GM21717 (cell line): Measurements from ENCODE around the gene FARP1.
"Not testable (repeated sequence)": the region's sequence is repeated elsewhere in the genome, so short reads cannot be mapped to it uniquely, and the experiment has no call there.

Experiments used
- ATAC-seq: cut with Tn5 transposase; IDR thresholded peaks from one replicate; pipeline ENCODE4 v1.9.1; 2021; ENCODE audit warnings: mild to moderate bottlenecking, moderate library complexity; ENCODE audit not compliant: unreplicated experiment

FARP1 gene

DNA sequence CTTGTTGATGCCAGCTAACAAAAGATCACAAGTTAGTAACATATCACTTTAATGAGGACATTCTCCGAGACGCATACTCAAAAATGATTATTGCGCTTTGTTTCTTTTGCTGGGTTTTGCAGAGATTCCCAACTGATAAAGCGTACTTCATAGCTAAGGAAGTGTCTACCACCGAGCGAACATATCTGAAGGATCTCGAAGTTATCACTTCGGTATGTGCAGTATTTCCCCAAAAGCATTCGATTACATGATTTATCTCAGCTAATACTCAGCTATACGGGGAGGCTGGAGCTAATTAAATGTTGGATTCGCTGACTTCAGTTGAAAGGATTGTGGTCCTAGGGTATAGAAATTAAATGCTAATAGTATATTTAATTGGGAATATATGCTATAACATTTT, 267.7 kb downstream of the FARP1 start:
- no peak for ATAC-seq

DNA sequence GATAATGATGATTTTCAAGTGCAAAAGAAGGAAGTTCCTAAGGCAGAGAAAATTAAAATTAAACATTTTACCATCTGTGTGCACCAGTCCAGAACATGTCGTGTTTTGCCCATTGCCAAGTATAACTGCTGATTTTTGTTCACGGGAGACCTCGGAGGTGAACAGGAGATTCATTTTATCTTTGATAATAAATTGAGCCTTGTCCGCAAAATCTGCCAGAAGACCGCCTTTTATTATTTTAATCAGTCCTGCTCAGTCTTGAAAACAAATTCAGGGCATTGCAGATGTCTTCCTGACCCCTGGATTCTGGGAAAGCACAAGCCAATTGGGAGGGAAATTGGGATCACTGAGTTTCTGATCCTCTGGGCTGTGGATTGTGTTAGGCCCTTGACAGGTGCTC, 268.1 kb downstream of the FARP1 start:
- ATAC-seq, result no peak

DNA sequence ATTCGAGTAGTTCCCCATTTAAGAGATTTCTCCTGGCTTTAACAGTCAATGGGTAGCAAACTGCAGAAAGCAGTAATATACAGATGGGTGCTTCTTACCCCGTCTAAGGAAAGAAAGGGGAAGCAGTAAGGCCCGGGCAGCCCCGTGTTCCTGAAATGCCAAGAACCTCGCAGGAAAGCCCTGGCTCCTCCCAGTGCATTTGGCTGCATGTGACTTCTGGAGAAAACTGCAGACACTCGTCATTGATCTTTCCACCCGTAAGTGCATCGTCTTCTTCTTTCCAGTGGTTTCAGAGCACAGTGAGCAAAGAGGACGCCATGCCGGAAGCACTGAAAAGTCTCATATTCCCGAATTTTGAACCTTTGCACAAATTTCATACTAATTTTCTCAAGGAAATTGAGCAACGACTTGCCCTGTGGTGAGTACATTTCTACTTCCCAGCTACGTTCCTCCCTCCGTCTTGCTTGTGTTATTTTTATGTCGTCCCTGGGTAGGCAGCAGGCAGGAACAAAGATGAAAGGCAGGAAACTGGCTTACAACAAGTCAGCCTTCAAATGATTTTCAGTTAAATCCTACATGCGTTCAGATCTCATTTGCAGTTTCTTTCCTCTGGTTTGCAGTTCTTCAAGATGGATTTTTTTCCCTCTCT, 268.8 kb downstream of the FARP1 start:
- no peak for ATAC-seq

DNA sequence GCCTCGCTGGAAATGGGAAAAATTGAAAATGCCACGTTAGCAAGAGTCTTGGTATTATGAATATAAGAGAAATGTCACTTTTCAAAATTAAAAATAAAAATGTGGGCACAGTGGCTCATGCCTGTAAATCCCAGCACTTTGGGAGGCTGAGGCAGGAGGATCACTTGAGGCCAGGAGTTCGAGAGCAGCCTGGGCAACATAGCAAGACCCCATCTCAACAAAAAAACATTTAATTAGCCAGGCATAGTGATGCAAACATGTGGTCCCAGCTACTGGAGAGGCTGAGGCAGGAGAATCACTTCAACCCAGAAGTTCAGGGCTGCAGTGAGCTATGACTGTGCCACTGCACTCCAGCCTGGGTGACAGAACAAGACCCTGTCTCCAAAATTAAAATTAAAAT, 270.4 kb downstream of the FARP1 start:
- not testable (repeated sequence) for ATAC-seq

DNA sequence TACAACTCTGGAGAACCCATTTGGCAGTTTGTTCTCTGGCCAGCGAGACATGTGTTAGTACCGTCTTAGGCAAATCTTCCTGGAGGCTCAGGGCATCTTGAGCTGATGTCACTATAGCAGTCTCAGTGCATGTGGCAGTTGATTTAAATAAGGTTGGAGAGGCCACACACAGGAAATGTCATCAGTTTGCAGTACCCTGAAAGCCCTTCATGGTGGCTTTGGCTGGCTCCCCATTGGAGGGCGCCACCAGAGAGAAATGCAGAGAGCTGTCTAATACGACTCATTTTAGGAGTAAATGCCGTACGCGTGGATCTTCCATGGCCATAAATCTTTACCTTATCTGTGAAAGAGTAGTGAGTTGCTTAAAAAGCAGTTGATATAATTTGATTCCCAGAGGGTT, 270.9 kb downstream of the FARP1 start:
- no peak for ATAC-seq

DNA sequence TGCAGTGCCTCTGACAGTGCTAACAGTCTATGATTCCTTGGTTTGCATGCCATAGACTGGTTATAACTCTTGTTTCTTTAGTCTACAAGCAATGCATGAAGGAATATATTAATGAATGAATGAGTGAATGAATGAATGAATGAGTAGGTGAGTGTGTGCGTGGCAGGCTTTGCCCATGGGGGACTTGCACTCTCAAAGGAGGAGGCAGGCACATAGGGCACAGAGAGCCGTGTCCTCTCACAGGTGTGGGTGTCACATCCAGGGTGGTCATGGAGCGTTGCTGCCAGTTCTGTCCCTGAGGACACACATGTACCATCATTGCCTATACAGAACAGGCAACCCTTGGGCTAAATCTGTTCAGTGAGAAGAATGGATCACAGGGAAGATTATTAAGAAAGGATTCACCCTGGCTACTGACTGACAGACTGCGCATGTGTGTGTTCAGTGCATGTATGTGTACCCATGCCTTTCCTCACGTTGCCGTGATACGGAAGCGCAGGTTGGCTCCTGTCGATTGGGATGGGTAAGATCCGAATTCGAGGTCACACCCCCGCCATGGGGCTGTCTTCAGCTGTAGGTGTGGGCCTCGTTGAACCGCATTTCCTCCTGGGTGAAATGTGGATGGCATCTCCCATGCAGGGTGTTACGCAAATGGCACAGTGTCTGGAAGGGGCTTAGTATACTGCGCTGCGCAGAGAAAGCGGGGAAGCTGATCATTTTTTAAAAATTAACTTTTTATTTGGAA, 272.6 kb downstream of the FARP1 start:
- ATAC-seq, result no peak

DNA sequence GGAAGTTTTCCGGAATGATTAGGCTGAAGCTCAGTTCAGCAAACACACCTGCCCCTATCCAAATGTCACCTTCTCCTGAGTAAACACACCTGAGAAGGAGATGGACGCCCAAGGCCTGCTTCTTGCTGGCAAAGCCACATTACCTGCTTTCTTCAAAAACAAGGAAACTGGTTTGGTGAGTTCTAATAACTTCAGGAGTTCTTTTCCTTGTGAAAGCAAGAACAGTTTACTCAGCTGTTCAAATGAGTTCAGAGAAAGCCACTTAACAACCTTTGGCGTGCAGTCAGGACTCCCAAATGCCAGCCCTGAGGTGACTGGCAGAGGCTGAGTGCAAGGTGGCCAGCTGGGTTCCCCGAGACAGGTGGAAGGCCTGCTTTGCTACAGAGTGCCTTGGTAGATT, 273.5 kb downstream of the FARP1 start:
- ATAC-seq, result no peak

DNA sequence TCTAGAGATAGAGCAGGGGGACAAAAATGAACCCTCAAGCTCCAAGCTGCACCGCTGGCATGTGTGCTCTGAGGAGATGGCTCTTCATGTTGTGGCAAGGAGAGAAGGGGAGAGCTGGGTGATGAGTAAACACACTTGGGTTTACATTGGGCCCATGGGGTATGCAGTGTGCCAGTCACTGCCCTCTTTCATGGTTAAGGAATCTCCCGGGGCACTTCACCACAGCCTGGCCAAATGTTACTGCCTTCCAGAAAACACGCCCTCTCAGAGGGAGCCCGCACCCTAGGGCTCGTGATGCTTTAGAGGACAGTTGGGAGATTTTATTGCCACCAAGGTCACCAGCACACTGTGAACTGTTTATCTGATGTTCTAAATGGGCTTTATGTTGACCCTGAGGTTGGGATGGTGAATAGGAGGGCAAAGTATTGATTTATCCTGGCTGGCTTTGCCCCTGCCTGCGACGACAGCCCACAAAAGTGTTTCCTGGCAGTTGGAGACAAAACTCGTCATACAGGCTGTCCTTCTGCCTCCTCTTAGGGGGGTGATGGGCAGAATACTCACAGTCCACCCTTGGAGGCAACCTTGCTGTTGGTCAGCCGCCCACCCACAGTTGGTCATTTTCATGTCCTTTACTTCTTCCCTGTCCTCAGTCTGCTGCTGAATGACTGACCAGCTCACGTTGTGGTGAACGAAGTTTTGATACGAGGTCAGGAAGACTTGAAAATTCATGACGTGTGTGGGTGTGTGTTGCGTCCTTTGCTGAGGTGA, 277.1 kb downstream of the FARP1 start:
- ATAC-seq, result no peak

DNA sequence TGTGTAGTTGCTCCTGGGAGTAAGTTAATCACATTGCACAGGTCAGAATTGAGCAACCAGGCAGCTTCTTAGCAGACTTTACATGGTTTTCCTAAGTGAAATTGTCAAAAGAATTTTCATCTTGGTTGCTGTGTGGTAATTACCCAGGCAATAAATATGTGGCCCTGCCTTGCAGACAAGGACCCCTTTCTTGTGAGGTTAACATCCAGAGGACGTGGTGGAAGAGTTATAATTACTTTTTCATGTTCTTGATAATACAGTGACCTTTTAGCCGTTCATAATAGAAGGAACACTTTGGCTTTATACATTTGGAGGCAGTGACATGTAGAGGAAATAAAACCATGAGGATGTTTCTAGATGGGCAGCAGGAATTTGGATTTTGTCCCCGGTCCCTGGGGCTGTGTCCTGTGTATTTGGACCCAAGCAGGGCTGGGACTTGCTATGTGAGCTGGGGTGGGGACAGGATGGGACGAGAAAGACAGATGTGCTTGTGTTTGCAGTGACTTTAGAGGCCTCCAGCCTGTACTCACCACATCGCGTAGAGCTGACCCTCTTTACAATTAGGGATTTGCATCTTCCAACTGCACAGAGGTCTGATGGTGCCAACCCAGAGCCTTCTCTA, 277.8 kb downstream of the FARP1 start:
- ATAC-seq, result no peak

DNA sequence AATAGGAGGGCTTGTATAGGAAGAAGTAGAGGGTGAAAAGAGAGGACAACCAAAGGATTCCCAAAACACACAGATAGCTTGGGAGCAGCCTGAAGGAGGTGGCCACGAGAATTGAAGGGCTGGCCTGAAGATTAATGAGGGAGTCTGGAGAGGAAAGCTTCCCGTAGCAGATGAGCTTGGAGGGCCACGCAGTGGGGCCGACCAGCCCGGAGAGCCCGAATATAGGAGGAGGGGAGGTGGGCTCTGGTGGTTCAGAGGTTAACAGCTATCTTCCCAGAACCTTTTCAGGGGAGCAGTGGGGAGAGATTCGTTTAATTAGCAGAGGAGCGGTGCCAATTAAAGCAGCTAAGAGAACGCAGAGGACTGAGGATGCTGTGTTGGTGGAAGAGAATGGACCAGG, 279.2 kb downstream of the FARP1 start:
- ATAC-seq, result no peak

DNA sequence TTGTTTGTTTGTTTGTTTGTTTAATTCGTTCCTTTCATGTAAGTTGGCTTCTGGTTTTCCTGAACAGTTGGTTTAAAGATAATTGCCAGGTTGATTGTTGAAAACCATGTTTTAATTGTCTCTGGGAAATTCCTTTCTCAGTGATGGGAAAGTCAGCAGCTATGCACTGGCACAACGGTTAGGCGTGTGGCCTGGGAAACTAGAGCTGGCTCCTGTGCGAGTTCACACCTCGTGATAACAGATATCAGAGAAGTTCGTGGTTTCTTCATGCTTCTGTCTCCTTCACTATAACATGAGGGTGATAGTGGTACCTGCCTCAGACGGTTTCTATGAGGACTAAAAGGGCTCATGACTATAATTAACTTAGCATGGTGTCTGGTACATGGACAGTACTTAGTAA, 280.5 kb downstream of the FARP1 start:
- ATAC-seq, result no peak

DNA sequence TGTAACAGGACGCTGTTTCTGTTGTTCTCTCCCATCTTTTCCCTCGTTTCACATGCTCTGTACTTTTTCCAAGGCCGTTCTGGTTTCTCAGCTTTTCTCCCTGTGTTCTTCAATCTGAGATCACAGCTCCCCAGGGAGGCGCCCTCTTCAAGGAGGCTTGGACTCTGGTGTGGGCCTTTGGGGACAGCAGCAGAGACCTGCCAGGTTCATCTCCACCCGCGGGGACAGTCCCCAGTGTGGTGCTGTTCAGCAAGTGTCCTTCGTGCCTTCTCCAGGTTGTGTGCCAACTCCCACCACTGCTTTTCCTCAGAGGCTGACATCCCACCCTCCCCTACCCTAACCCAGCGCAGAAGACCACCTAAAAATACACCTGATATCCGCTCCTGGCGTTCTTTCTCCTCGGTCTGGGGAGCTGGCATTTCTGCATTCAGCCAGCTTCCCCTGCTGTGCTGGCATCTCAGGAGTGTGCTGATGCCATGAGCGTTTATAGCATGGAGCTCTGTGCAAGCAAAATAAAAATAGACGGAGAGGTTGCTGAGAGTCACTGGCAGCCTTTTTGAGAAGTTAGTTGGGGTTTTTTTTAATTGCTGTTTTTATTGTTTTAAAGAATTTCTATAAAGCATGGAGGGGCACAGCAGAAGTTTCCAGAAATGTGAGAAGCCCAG, 284.6 kb downstream of the FARP1 start:
- no peak for ATAC-seq

DNA sequence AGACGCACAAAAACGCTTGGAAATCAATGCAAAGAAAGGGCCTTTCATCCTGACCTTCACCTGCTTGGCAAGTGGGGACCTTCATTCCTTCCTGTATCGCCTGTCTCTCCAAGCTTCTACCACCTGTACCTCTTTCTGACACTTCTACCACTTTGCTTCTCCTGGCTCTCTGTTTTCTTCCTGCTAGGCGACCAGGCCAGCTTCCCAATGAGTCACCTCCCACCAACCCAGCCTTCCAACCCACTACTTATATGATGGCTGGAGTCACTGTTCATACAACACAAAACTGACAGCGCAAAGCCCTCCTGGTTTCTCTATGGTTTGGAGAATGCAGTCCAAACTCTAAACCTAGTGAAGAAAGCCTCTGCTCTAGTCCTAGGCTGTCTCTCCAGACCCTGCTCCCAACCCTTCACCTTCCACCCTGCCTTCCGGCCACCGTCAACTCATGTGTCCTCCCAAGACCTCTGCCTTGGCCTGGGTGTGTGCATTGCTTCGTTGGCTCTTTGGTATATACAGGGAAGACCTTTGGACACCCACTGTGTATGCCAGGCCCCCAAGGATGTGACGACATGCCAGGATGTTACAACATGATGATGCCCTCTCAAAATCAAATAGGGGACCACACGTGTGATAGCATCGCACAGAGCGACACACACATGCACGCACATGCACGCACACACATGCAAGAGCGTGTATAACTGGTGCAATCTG, 285.5 kb downstream of the FARP1 start:
- no peak for ATAC-seq

DNA sequence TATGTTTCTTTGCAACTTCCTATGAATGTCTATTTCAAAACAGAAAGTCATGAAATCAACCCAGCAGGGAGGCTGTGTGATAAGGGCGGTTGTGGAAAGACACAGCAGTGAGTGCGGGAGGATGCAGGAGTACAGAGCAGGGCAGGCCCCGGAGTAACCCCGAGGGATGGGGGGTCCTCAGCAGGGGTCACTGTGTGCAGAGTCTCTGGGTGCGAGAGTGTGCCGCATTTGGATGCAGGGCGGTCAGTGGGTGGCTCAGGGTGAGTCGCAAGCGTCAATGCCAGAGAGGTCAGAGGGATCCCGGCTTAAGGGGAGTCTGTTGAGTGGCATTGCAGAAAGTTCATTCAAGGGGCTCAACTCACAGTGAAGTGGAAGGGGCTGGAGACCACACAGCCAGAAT, 286.2 kb downstream of the FARP1 start:
- no peak for ATAC-seq

DNA sequence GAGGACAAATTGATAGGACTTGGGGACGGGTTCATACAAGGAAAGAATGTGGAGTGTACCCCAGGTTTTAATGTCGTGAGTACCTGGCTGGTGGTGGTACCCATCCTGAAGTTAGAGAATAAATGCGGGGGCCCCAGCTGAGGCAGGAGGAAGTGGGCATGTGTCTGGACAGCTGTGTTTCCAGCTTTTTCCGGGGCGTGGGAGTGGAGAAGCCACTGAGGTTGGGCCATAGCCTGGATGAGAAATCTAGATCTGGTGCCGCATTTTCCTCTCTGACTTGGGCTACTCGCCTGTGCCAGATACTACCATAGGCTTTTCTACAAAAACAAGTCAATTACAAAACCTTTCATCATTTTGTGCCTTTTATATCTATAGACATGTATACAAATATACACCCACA, 286.6 kb downstream of the FARP1 start:
- ATAC-seq, result no peak

DNA sequence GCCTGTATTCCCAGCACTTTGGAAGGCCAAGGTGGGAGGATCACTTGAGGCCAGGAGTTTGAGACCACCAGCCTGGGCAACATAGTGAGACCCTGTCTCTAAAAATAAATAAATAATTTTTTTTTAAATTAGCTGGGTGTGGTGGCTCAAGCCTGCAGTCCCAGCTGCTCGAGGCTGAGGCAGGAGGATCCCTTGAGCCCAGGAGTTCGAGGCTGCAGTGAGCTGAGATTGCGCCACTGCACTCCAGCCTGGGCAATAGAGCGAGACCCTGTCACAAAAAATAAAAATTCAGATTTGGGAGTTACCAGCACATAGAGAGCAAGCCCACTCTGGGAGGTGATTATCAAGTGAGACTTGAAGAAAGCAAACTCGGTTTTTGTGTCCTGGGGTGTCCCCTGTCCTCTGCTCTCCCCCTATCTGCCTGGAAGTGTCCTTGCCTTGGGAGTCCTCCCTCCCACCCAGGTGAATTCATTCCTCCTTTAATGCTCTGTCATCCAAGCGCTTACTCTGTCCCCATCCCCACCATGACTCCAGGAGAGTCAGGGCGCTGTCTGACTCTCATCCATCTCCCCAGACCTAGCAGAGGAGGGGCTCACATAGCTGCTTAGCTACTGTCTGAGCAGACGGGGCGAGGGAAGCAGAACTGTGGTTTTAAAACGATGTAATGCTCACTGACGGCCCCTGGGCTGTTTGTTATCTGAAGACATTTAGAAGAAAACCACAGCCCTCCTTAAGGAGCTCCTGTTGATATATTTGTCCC, 287.3 kb downstream of the FARP1 start:
- ATAC-seq, result no peak

DNA sequence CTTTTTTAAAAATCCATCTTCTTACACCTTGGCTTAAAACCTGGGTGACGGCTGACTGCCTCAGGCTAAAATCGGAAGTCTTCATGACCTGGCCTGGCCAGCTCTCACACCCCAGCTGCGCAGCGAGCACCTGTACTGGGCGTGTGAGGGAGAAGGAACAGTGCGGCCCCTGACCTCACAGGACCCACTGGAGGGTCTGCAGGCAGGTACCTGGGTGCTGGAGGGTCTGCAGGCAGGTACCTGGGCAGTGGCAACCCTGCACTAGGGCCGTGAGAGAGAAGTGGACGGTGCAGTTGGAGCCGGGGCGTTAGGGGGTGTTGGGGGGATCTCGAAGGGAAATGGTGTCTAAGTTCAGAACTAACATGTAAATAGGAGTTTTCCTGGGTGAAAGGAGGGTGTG, 289.7 kb downstream of the FARP1 start:
- no peak for ATAC-seq

DNA sequence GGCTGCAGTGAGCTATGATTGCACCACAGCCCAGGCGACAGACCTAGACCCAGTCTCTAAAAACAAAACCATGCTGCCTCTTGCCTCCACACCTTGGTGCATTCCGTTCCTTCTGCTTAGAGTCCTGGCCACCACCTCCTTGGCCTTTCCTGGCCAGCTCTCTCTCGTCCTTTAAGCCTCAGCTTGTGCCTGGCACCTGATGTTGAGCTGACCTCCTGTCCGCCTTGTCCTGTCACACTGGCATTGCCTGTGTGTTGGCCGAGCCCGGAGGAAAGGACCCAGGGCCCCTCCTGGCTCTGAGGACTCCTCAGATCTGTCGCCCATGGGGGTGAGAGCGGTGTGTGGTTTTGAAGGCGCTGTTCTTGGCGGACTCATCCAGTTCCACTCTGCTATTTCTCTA, 290.8 kb downstream of the FARP1 start:
- ATAC-seq, result no peak

DNA sequence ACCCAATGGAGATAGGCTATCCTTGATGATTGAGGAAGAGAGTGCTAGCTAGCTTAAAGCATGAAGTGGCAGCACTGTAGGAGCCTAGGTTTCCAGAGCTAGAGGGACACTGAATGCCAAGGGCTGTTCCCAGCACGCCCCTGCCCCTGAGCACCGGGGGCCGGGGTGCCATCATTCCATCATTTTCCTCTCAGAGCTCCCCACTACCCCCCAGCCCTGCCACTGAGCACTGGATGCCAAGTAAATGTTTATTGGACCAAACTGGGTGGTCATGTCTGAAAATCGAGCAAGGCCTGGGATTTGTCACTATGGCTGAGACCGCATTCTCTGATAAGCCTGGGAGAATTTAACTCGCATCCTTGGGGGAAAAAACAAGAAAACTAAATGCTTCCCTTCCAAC, 291.2 kb downstream of the FARP1 start:
- ATAC-seq, result no peak

DNA sequence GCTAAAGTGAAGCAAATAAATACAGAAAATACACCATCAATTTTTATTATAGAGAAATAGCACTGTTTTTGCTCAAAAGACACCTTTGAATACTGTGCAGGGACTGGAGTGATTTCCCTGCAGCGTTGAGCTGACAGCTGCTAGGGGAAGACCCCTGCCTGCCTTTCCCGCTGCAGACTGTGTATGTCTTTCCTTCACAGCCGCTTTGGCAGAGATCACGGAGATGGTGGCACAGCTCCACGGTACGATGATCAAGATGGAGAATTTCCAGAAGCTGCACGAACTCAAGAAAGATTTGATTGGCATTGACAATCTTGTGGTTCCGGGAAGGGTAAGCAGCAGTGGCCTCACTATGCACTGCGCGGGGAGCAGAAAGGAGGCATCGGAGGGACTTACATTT, 292.5 kb downstream of the FARP1 start:
- ATAC-seq, result no peak
